Activated CD8-positive, alpha-beta T cell treated with anti-CD3 and anti-CD28 coated beads, Interleukin-2, amount 10 ng/mL, durations not matched to agents 7 days and 5 days (primary cell): ENCODE data around the gene NBL1. TPM values are rescaled to one million over a fixed set of nuclear protein-coding genes. Genes with fewer than 3 reads are reported as not detected.
A peak's percentile ranks its signal among the peaks of the same experiment; 100 is the strongest.

ENCODE experiments used
- ATAC-seq: fragments of 150-1000 bp; cut with Tn5 transposase; one replicate; pipeline ENCODE4 v1.10.0; 2021; ENCODE audit warnings: moderate library complexity
- CTCF ChIA-PET: fragments of 350-600 bp; sonication (Branson Sonifier 250); formaldehyde crosslinking; loops from one replicate; lab custom pipeline; 2021; ENCODE audit warnings: antibody characterized with exemption; lab: Charles Lee
- POLR2A ChIA-PET: fragments of 350-600 bp; sonication (Branson Sonifier 250); formaldehyde crosslinking; loops from one replicate; lab custom pipeline; 2021; ENCODE audit warnings: antibody characterized with exemption; lab: Charles Lee
- DNase-seq: peaks from one replicate; pipeline ENCODE4 v3.0.0-alpha.2; 2020
- H3K27ac Mint-ChIP-seq: one replicate; pipeline ENCODE4 v1.8.0; 2021; ENCODE audit warnings: mild to moderate bottlenecking, mixed read lengths
- H3K27me3 Mint-ChIP-seq: one replicate; pipeline ENCODE4 v1.8.0; 2021; ENCODE audit warnings: low read depth, mixed read lengths
- H3K36me3 Mint-ChIP-seq: one replicate; pipeline ENCODE4 v1.8.0; 2021; ENCODE audit warnings: low read depth, mixed read lengths
- H3K4me1 Mint-ChIP-seq: one replicate; pipeline ENCODE4 v1.8.0; 2021; ENCODE audit warnings: low read depth, mixed read lengths
- H3K4me3 Mint-ChIP-seq: one replicate; pipeline ENCODE4 v1.8.0; 2021; ENCODE audit warnings: mild to moderate bottlenecking, mixed read lengths
- H3K9me3 Mint-ChIP-seq: one replicate; pipeline ENCODE4 v1.8.0; 2022; ENCODE audit warnings: mixed read lengths; ENCODE audit not compliant: insufficient read depth
- total RNA-seq, 2 experiments: library from RNA; stranded (reverse); gene quantifications; one replicate each; pipeline ENCODE4 v1.2.3, GENCODE V29; 2021

NBL1 gene
- 10 to 100 TPM; 40.1 TPM for total RNA-seq

- H3K4me1 Mint-ChIP-seq: peaks cover 44% of the 10 kb centered on the region
- ATAC-seq: peak; percentile 87
- no peaks in the 10 kb centered on the region for H3K9me3 Mint-ChIP-seq
- DNase-seq: peak; percentile 82
- peaks cover 14% of the 10 kb centered on the region for H3K27me3 Mint-ChIP-seq
- H3K4me3 Mint-ChIP-seq: peak within 1 kb of the TSS; percentile 93
- ChIA-PET POLR2A (interaction anchor here (0.6 to 2.6 kb wide), 7 partner anchors 10 to 300 kb away, joined by 3 to 21 read pairs (median 3); a partner anchor contains a TSS), CTCF (interaction anchor here (0.8 to 5.0 kb wide), 8 partner anchors 10 to 303 kb away, joined by 3 to 21 read pairs (median 4); no protein-coding TSS in a partner anchor)
- peak within 1 kb of the TSS; percentile 93 for H3K27ac Mint-ChIP-seq
- H3K36me3 Mint-ChIP-seq: peaks cover 2% of the 10 kb centered on the region
Measured at GRCh38 chr1:19643602-19644394, at the start of gene NBL1. Gene NBL1 (plus strand): TSS chr1:19644311. CDS start chr1:19655031, 10,720 bp downstream.

- ATAC-seq (peak; percentile 0), DNase-seq (no peak)
- CTCF ChIA-PET: interaction anchor here (0.5 to 5.5 kb wide), 9 partner anchors 14 to 910 kb away, joined by 3 to 23 read pairs (median 3); no protein-coding TSS in a partner anchor
- H3K4me1 Mint-ChIP-seq: peaks cover 38% of the 10 kb centered on the region
- H3K4me3 Mint-ChIP-seq: peak overlapping the region; percentile 91
- no peaks in the 10 kb centered on the region for H3K27me3 Mint-ChIP-seq
- peak overlapping the region; percentile 98 for H3K27ac Mint-ChIP-seq
- POLR2A ChIA-PET: interaction anchor here (0.6 to 2.6 kb wide), 16 partner anchors 10 to 1190 kb away, joined by 3 to 23 read pairs (median 5); partner anchors contain the start of genes CAPZB, EMC1, HP1BP3 and MRTO4
- H3K36me3 Mint-ChIP-seq: peaks cover 19% of the 10 kb centered on the region
- H3K9me3 Mint-ChIP-seq: no peaks in the 10 kb centered on the region
Measured at GRCh38 chr1:19596065-19596713, 47.9 kb upstream of the NBL1 start.

GRCh38 chr1:19596714-19597495 lies 47.2 kb upstream of the NBL1 start:
- ATAC-seq: peak; percentile 84
- Mint-ChIP-seq H3K27ac (peak overlapping the region; percentile 98), H3K9me3 (no peaks in the 10 kb centered on the region), H3K36me3 (peaks cover 23% of the 10 kb centered on the region), H3K27me3 (no peaks in the 10 kb centered on the region), H3K4me3 (peak overlapping the region; percentile 91), H3K4me1 (peaks cover 41% of the 10 kb centered on the region)
- POLR2A ChIA-PET: interaction anchor here (0.6 to 2.6 kb wide), 19 partner anchors 9 to 1190 kb away, joined by 3 to 23 read pairs (median 5); partner anchors contain the start of genes CAPZB, EMC1, HP1BP3 and MRTO4
- CTCF ChIA-PET: interaction anchor here (0.5 to 5.5 kb wide), 13 partner anchors 15 to 909 kb away, joined by 3 to 23 read pairs (median 4); no protein-coding TSS in a partner anchor
- DNase-seq: peak; percentile 99

- DNase-seq (peak; percentile 75), ATAC-seq (peak; percentile 25)
- H3K27ac Mint-ChIP-seq: peak overlapping the region; percentile 98
- peak overlapping the region; percentile 91 for H3K4me3 Mint-ChIP-seq
- H3K9me3 Mint-ChIP-seq: no peaks in the 10 kb centered on the region
- H3K36me3 Mint-ChIP-seq: peaks cover 27% of the 10 kb centered on the region
- H3K4me1 Mint-ChIP-seq: peaks cover 46% of the 10 kb centered on the region
- H3K27me3 Mint-ChIP-seq: no peaks in the 10 kb centered on the region
- ChIA-PET POLR2A (interaction anchor here (1.0 to 2.6 kb wide), 18 partner anchors 8 to 1189 kb away, joined by 3 to 23 read pairs (median 5); partner anchors contain the start of genes CAPZB, EMC1, HP1BP3 and MRTO4), CTCF (interaction anchor here (0.6 to 5.5 kb wide), 10 partner anchors 11 to 347 kb away, joined by 3 to 23 read pairs (median 4); no protein-coding TSS in a partner anchor)
Measured at GRCh38 chr1:19597496-19598309, 46.4 kb upstream of the NBL1 start.

- peaks cover 37% of the 10 kb centered on the region for H3K36me3 Mint-ChIP-seq
- H3K9me3 Mint-ChIP-seq: no peaks in the 10 kb centered on the region
- peak overlapping the region; percentile 89 for H3K27ac Mint-ChIP-seq
- peaks cover 56% of the 10 kb centered on the region for H3K4me1 Mint-ChIP-seq
- no peak for DNase-seq
- ChIA-PET POLR2A (interaction anchor here (1.4 to 1.9 kb wide), 2 partner anchors 44 to 116 kb away, joined by 6 to 9 read pairs; partner anchors contain the start of gene NBL1), CTCF (interaction anchor here (1.2 to 5.5 kb wide), 4 partner anchors 45 to 109 kb away, joined by 3 to 21 read pairs (median 4); partner anchors contain the start of gene NBL1)
- H3K4me3 Mint-ChIP-seq: peak overlapping the region; percentile 58
- ATAC-seq: no peak
- H3K27me3 Mint-ChIP-seq: no peaks in the 10 kb centered on the region
Measured at GRCh38 chr1:19599810-19600209, 44.3 kb upstream of the NBL1 start.

GRCh38 chr1:19602486-19602885 lies 41.6 kb upstream of the NBL1 start:
- Mint-ChIP-seq H3K36me3 (peaks cover 38% of the 10 kb centered on the region), H3K9me3 (no peaks in the 10 kb centered on the region), H3K27me3 (no peaks in the 10 kb centered on the region), H3K4me1 (peaks cover 71% of the 10 kb centered on the region), H3K27ac (no peak overlapping the region), H3K4me3 (no peak overlapping the region)
- ATAC-seq: no peak
- no peak for DNase-seq
- ChIA-PET POLR2A (no interaction called here), CTCF (interaction anchor here (0.7 kb wide), 1 partner anchor 11 kb away, joined by 3 read pairs; no protein-coding TSS in a partner anchor)

GRCh38 chr1:19605967-19606366 lies 38.1 kb upstream of the NBL1 start:
- DNase-seq: no peak
- POLR2A ChIA-PET: interaction anchor here (2.0 to 2.9 kb wide), 2 partner anchors 9 to 38 kb away, joined by 11 to 23 read pairs; partner anchors contain the start of gene NBL1
- Mint-ChIP-seq H3K27ac (peak overlapping the region; percentile 37), H3K27me3 (no peaks in the 10 kb centered on the region), H3K36me3 (peaks cover 38% of the 10 kb centered on the region), H3K9me3 (no peaks in the 10 kb centered on the region), H3K4me1 (peaks cover 49% of the 10 kb centered on the region), H3K4me3 (no peak overlapping the region)
- CTCF ChIA-PET: interaction anchor here (0.8 to 1.8 kb wide), 9 partner anchors 9 to 119 kb away, joined by 3 to 9 read pairs (median 3); partner anchors contain the start of gene NBL1
- no peak for ATAC-seq

- DNase-seq (peak; percentile 83), ATAC-seq (peak; percentile 79)
- peak overlapping the region; percentile 37 for H3K27ac Mint-ChIP-seq
- H3K27me3 Mint-ChIP-seq: no peaks in the 10 kb centered on the region
- peaks cover 33% of the 10 kb centered on the region for H3K36me3 Mint-ChIP-seq
- peak overlapping the region; percentile 40 for H3K4me3 Mint-ChIP-seq
- ChIA-PET POLR2A (interaction anchor here (2.0 to 2.9 kb wide), 3 partner anchors 9 to 37 kb away, joined by 11 to 23 read pairs (median 16); partner anchors contain the start of gene NBL1), CTCF (interaction anchor here (0.9 to 2.5 kb wide), 6 partner anchors 9 to 55 kb away, joined by 3 to 8 read pairs (median 4); no protein-coding TSS in a partner anchor)
- H3K9me3 Mint-ChIP-seq: no peaks in the 10 kb centered on the region
- H3K4me1 Mint-ChIP-seq: peaks cover 44% of the 10 kb centered on the region
Measured at GRCh38 chr1:19606817-19607642, 37.1 kb upstream of the NBL1 start.

- no peak overlapping the region for H3K4me3 Mint-ChIP-seq
- no peak for ATAC-seq
- H3K9me3 Mint-ChIP-seq: no peaks in the 10 kb centered on the region
- H3K4me1 Mint-ChIP-seq: peaks cover 44% of the 10 kb centered on the region
- peaks cover 28% of the 10 kb centered on the region for H3K36me3 Mint-ChIP-seq
- no peak for DNase-seq
- ChIA-PET POLR2A (interaction anchor here (2.9 kb wide), 1 partner anchor 11 kb away, joined by 16 read pairs; a partner anchor contains a TSS), CTCF (interaction anchor here (1.2 to 2.5 kb wide), 2 partner anchors 10 to 12 kb away, joined by 4 to 8 read pairs; no protein-coding TSS in a partner anchor)
- H3K27me3 Mint-ChIP-seq: no peaks in the 10 kb centered on the region
- H3K27ac Mint-ChIP-seq: no peak overlapping the region
Measured at GRCh38 chr1:19608232-19608631, 35.9 kb upstream of the NBL1 start.
